Esophagus muscularis mucosa (tissue), 3 donors: ENCODE results near the gene SLC6A9.

Experiments
- POLR2A ChIP-seq: fragments of 450-650 bp; IDR thresholded peaks from one replicate; pipeline ENCODE4 v1.6.1; 2017; ENCODE audit warnings: antibody characterized with exemption, moderate library complexity, mild to moderate bottlenecking, low read depth
- TF ChIP-seq, protein P1 (sequence below), 3 experiments: fragments of 200-600 bp in 2 of 3; fragments of 450-650 bp in 1 of 3; sonication (generic) in 2 of 3; IDR thresholded peaks; one replicate each; pipeline ENCODE4 v1.5.1; 2017 to 2019; ENCODE audit warnings: antibody characterized with exemption in 3 of 3, mild to moderate bottlenecking in 2 of 3, moderate library complexity in 1 of 3

- no peak for TF ChIP-seq POLR2A
- TF ChIP-seq, protein P1, sequence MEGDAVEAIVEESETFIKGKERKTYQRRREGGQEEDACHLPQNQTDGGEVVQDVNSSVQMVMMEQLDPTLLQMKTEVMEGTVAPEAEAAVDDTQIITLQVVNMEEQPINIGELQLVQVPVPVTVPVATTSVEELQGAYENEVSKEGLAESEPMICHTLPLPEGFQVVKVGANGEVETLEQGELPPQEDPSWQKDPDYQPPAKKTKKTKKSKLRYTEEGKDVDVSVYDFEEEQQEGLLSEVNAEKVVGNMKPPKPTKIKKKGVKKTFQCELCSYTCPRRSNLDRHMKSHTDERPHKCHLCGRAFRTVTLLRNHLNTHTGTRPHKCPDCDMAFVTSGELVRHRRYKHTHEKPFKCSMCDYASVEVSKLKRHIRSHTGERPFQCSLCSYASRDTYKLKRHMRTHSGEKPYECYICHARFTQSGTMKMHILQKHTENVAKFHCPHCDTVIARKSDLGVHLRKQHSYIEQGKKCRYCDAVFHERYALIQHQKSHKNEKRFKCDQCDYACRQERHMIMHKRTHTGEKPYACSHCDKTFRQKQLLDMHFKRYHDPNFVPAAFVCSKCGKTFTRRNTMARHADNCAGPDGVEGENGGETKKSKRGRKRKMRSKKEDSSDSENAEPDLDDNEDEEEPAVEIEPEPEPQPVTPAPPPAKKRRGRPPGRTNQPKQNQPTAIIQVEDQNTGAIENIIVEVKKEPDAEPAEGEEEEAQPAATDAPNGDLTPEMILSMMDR (IDR thresholded peaks at IDR 0.05) = no peak
Observed at GRCh38 chr1:44067266-44068250, 36.3 kb upstream of the SLC6A9 start.
